ENCODE data around the gene CTXND1. TPM values are rescaled to one million over a fixed set of nuclear protein-coding genes. Genes with fewer than 3 reads are reported as not detected.

CTXND1 gene
- total and polyA plus RNA-seq, 2 of the 4 experiments (the other 2 are of a cell fraction), result not detected

DNA sequence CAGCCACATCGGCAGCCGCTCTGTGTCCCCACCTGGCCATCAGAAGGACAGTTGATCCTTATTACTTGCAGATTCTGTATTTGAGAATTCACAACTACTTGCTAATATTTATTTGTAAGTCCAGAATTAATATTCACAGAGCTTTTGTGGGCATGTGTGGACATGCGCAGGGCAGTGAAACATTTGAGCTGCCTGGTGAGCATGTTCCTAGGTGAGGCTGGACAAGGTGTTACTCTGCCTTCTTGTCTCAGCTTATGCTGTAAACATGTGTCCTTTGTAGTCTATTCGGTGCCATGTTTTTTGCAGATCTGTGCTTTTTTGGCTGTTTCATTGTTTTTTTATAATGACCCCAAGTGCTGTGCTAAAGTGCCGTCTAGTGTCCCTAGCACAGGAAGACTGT lies 83.6 kb downstream of the CTXND1 start:
- peak overlapping the region; percentile 17; the same call in 1 of the 2 replicates for H2BK20ac ChIP-seq (ENCODE audit: low read depth, low read length)
- no peak overlapping the region for H2AK9ac ChIP-seq (replicated peaks; ENCODE audit: low read depth, low read length, poor library complexity)
- in situ Hi-C loops (cut with MboI; ENCODE audit: low sequenced_read_pairs) (loop anchor here (5.0 kb wide), 1 partner anchor 51 kb away; no protein-coding TSS in a partner anchor), intact Hi-C loops (cut with micrococcal nuclease) (no loop called here), dilution Hi-C loops (cut with HindIII; ENCODE audit: low sequenced_read_pairs, unreplicated experiment) (no loop called here)
- no peak overlapping the region for H2AK5ac ChIP-seq (ENCODE audit: low read depth, low read length)
- H2BK5ac ChIP-seq (ENCODE audit: low read depth, low read length, poor library complexity, severe bottlenecking), result no peak overlapping the region
- no peak overlapping the region for H3K4me2 ChIP-seq (ENCODE audit: low read depth, low read length)
- no peak overlapping the region for H3K4ac ChIP-seq (ENCODE audit: low read depth, low read length)
- TF ChIP-seq RFX5 (IDR thresholded peaks at IDR 0.05; ENCODE audit: low read depth, low read length) (no peak), RAD21 (IDR thresholded peaks at IDR 0.05; ENCODE audit: low read length) (no peak), NFE2L2 (IDR thresholded peaks at IDR 0.05; ENCODE audit: low read depth, low read length) (no peak), CHD1 (IDR thresholded peaks at IDR 0.05; ENCODE audit: low read depth, low read length) (no peak)
- TF ChIP-seq, protein P1, sequence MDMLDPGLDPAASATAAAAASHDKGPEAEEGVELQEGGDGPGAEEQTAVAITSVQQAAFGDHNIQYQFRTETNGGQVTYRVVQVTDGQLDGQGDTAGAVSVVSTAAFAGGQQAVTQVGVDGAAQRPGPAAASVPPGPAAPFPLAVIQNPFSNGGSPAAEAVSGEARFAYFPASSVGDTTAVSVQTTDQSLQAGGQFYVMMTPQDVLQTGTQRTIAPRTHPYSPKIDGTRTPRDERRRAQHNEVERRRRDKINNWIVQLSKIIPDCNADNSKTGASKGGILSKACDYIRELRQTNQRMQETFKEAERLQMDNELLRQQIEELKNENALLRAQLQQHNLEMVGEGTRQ (IDR thresholded peaks at IDR 0.05; ENCODE audit: low read depth, low read length), result no peak
- H3K9me1 ChIP-seq (ENCODE audit: insufficient read depth, low read length), result 0 out of 2 replicates have a peak, but pooled peaks cover under 1% of the 10 kb centered on the region
- no peak overlapping the region for H2AFZ ChIP-seq (replicated peaks; ENCODE audit: low read length, poor library complexity)
- ChIA-PET CTCF (interaction anchor here (1.0 kb wide), 1 partner anchor 11 kb away, joined by 3 read pairs; no protein-coding TSS in a partner anchor), POLR2A (ENCODE audit: unreplicated experiment) (interaction anchor here (0.6 kb wide), 1 partner anchor 10 kb away, joined by 3 read pairs; no protein-coding TSS in a partner anchor)
- no peak overlapping the region for H3K4me3 ChIP-seq (ENCODE audit: insufficient read depth, low read depth, low read length)
- no peak overlapping the region for H4K91ac ChIP-seq (ENCODE audit: insufficient read depth, low read depth, low read length)
- no peak overlapping the region for H3K56ac ChIP-seq (ENCODE audit: extremely low read depth, insufficient read depth, low read length)
- no peaks in the 10 kb centered on the region for H4K20me1 ChIP-seq (ENCODE audit: insufficient read depth, low read length)
- H3K9me3 ChIP-seq (ENCODE audit: control insufficient read depth, insufficient read depth, low read length), result no peaks in the 10 kb centered on the region
- H4K8ac ChIP-seq (ENCODE audit: low read depth in 2 of 2, low read length in 2 of 2), result peak overlapping the region in 1 of 2 experiments; percentile 63; a peak in 2 of 4 replicates
- BruUV-seq (replicated peaks), result no TSS peak
- peak overlapping the region; percentile 38; the same call in 1 of the 2 replicates for H2BK120ac ChIP-seq (ENCODE audit: low read depth, low read length)
- H3K9ac ChIP-seq (ENCODE audit: low read depth, low read length), result no peak overlapping the region
- peaks cover 0 to under 1% of the 10 kb centered on the region in 2 experiments; a peak in 1 of 4 replicates for H3K79me1 ChIP-seq (ENCODE audit: low read depth in 1 of 2, low read length in 2 of 2)
- no peaks in the 10 kb centered on the region for H3K27me3 ChIP-seq (ENCODE audit: control insufficient read depth, insufficient read depth, low read length)
- H3K23ac ChIP-seq (ENCODE audit: low read depth, low read length), result no peak overlapping the region
- 80% methylated on average over 1 of the region's 5 CpGs; no CpG with 5 or more reads in 1 of the 2 experiments for WGBS, 2 experiments (ENCODE audit: extremely low coverage in 2 of 2, insufficient read length in 1 of 2)
- H3K4me1 ChIP-seq (ENCODE audit: control insufficient read depth, insufficient read depth, low read length), result peaks cover under 1% of the 10 kb centered on the region; the same call in 1 of the 2 replicates
- peaks cover 9% of the 10 kb centered on the region; the same call in 1 of the 2 replicates for H3K36me3 ChIP-seq (ENCODE audit: control insufficient read depth, insufficient read depth, low read length)
- H3K18ac ChIP-seq (ENCODE audit: low read depth, low read length), result peak overlapping the region; percentile 37; the same call in 1 of the 2 replicates
- DNase-seq, result no peak
- ATAC-seq (ENCODE audit: low read depth), result no peak
- no peak overlapping the region for H3K27ac ChIP-seq (ENCODE audit: insufficient read depth, low read length)
- H4K5ac ChIP-seq (ENCODE audit: low read depth, low read length), result no peak overlapping the region
- no peak overlapping the region for H3K14ac ChIP-seq (replicated peaks; ENCODE audit: low read depth, low read length)
- no peak overlapping the region for H2BK15ac ChIP-seq (ENCODE audit: low read depth, low read length)

Data from IMR-90 (cell line).